HG03565 (cell line): ENCODE results near the gene INTS1.

Source experiments
- ATAC-seq: cut with Tn5 transposase; IDR thresholded peaks from one replicate; pipeline ENCODE4 v1.9.1; 2021; ENCODE audit warnings: mild to moderate bottlenecking, moderate library complexity; ENCODE audit not compliant: unreplicated experiment

INTS1 gene

DNA sequence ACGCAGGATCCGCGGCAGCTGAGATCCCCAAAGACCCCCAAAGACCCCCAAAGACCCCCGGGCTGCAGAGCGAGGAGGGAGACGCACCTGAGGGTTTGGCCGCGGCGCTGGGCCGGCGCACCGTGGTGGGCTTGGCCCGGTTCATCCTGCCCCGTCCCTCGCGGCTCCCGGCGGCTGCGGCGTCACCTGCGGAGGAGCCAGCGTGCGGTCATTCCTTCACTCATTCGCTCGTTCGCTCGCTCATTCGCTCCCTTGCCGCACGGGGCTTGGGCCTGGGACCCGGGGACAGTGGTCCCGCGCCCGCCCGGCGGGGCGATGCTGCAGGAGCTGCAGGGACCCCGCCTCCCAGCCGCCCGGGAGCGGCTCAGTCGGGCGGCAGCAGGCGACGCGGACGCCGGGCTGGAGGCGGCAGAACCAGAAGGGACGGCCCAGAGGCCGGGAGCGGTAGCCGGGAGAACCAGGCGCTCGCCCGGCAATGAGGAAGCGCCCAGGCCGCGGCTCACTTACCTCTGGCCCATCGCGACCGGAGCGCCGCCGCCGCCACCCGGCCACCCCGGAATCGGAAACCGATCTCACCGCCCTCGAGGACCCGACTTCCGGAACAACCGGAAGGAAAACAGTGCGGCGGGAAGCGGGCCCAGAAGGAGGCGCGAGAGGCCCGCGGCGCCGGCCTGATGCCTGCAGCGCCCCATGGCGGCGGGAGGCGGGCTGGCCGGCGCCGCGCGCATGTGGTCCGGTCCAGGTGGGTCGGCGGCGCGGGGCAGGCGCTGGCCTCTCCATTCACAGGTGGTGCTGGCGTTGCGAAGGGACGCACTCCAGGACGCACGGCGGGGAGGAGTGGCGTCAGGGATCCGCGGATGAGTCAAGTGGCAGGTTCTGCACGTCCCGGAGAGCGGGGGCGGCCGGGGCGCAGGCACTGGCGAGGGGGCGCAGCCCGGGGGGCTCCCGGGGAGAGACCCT lies at the start of gene INTS1:
Gene INTS1 (minus strand): TSS at position 574 of the 960 bp plus-strand sequence. CDS start 429 bp downstream, at position 145.
- peak; percentile 69 for ATAC-seq

GRCh38 chr7:1553512-1554210 lies 49.5 kb upstream of the INTS1 start:
- no peak for ATAC-seq

GRCh38 chr7:1552200-1552599 lies 48.0 kb upstream of the INTS1 start:
- ATAC-seq: no peak

DNA sequence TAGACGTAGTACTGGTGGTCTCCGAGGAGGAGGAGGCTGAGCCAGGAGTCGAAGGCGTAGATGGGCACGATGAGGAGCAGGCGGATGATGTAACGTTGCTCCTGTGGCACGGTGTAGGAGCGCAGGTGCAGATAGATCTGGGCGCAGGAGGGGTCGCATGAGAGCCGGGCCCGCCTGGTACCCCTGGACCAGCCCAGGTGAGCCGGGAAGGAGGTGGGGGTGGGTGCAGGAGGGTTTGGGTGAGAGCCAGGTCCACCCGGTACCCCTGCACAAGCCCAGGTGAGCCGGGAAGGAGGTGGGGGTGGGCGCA lies 46.6 kb upstream of the INTS1 start:
- ATAC-seq: no peak

DNA sequence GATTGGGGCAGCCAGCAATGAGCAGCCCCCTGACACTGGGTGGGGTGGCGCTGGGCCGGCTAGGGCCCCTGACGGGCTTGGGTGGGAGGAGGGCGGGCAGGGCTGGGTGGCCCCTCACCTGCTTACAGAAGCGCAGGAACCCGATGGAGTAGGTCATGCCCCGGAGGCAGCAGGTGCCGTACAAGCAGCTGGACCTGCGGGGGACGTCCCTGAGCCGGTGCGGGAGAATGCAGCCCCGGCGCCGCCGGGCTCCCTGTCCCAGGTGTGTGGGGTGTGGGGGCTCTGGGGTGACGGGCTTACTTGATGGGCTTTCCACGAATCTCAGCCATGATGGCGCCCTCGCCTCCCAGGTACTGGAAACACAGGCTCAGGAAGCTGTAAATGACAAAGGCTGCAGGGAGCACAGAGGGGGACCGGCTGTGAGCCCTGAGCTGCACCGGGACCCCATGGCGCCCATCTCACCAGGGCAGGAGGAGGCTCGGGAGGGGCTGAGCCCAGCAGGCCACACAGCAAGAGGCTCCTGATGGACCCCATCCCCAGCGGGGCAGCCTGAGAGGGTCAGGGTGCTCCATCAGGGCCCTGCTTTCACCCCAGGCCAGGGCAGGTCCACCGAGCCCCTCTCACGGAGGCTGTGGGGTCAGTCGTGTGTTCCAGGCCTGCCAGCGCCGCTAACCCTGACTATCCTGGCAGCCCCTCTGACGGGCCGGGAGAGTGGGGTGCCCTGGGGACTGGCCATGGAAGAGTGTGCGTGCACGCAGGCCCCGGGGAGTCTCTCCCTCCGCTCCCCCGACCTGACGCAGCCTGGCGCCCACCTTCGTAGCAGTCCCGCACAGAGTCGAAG lies 46.0 kb upstream of the INTS1 start:
- no peak for ATAC-seq

DNA sequence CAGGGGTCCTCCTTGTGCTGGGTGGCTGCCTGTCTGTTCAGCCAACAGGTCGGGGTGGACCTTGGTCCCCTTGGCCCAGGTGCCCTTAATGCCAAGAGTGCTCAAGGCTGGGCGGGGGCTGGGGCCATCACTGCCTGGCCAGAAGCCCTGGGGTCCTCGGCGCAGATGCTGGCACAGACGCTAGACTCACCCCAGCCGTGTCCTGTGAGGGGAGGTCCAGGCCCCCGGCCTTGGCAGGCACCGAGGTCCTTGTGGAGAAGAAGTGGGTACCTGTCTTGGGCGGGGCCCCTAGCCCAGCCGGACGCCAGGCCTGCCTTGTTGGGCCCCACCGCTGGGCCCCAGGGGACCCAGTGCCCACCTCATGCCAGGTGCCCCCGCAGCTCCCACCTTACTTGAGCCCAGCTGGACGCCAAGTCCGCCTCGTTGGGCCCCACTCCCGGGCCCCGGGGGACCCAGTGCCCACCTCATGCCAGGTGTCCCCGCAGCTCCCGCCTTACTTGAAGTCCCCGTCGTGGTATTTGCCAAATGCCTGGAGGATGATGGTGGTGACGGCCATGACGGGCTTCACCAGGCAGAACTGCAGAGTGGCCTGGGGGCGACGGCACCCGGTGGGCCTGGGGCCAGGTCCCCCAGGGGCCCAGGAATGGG lies 45.3 kb upstream of the INTS1 start:
- no peak for ATAC-seq

DNA sequence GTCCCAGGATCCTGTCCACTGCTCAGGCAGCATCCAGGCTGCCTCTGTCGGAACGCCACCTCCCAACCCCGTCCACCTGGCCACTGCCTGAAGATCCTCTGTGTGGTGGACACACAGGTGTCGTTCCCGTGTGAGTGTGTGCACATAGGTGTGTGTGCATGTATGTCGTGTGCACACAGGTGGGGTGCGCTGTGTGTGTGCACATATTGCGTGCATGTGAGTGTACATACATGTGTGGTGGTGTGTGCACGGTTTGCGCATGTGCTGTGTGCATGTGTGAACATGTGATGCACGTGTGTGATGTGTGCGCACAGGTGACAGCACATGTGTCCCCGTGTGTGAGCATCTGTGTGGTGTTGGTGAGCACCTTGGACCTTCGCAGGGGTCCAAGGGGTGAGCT lies 44.8 kb upstream of the INTS1 start:
- no peak for ATAC-seq

- ATAC-seq: no peak
Measured at GRCh38 chr7:1548438-1548831, 44.2 kb upstream of the INTS1 start.

DNA sequence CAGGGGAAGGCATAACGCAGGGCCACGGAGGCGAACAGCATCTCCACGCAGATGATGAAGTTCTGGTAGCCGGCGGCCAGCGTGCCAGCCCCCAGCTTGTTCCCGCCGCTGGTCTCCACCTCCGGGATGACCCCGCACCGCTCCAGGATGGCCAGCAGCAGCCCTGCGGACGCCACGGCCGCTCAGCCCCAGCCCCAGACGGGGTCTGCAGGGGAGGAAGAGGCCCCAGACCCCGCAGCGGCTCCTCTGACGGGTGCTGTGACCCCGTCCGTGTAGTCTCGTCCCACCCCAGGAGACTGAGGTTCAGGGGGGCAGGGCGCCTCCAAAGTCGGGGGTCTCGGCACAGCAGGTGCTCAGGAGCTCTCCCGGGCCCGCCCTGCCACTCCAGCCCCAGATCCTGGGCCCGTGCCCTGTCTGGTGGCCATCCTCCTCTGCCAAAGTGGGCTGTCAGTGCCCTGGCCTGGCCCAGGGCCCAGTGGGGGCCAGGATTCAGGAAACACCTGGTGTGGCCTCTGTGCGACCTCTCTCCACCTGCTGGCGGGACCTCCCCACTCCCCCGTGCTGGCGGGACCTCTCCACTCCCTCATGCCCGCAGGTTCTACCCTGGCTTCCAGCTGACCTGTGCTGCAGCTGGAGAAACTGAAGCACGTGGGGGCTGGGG lies 43.7 kb upstream of the INTS1 start:
- no peak for ATAC-seq

GRCh38 chr7:1546909-1547776 lies 43.0 kb upstream of the INTS1 start:
- ATAC-seq: no peak

DNA sequence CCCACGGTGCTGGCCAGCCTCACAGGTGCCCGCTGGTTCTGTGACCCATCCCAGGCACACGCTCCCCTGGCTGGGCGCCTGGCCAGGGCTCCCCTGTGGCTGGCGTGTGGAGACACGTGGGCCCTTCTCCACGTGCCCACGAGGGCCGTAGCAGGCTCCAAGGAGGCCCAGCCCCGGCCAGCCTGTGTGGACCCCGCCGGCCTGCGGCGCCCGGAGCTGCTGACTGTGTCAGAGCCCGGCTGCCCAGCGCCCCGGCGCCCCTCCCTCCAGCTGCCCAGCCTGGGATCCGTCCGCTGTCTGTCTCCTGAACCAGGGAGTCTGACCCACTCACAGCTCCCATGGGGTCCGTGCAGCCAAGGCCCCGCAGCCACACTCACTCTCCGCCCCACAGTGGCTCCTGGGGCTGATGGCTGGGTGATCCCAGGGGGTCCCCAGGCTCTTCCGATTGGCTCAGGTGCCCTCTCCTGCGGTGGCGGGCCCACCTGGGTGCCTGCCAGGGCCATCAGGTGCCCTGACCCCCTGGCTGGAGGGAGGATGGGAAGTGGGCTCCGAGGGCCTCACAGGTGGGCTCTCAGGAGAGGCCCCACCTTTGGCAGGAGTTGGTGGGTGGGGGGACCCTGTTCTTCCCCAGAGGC lies 42.2 kb upstream of the INTS1 start:
- no peak for ATAC-seq

- ATAC-seq: no peak
Measured at GRCh38 chr7:1545417-1546246, 41.4 kb upstream of the INTS1 start.

DNA sequence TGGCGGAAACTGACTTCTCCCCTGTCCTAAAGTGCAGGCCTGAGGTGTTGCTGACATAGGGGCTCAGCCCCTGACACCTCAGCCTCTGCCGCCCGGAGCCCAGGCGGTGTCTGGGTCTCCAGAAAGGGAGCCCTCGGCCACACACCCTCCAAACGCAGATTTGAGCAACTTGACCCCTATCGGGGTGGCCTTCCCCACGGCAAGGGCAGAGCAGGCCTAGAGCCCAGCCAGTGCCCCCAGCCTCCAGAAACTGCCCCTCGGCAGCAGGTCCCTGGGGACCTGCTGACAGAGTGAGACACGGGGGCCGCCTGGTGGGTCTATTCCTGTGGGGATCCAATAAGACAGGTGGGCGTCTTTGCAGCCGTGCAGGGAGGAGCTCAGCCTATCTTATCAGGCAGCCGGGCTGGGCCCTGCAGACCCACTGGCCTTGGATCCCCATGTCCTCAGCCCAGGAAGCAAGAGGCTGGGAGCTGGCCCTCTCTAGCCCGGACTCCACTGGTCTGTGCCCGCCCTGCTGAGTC lies 40.8 kb upstream of the INTS1 start:
- no peak for ATAC-seq

DNA sequence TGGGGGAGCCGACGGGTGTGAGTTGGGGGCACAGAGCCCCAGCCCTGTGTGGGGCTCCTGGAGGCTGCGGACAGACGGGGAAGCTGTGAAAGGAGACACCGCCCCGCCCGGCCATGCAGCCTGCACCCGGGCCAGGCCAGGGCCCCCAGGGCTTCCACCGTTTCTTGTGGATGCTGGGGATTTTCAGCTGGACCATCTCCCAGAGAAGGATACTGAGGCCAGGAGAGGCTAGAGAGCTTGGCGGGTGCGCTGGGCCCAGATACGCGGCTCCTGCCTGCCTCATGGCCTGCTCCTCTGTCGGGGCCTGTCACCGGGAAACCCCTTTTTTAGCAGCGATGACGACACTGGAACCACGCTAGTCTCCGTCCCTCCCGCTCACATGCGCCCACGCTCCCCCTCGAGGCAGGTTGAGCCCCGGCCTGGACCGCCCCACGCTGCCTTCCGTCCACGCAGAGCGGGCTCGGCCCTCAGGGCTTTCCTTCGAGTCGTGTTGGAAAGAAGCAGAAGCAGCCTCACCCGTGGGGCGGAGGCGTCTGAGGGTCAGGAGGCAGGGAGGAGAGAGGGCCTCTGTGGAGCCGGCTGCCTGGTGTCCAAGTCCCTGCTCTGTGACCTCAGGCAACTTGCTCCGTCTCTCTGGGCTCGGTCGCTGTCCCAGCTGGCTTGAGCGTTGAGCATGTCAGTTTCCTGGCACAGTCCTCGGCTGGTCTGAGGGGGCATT lies 40.1 kb upstream of the INTS1 start:
- no peak for ATAC-seq

DNA sequence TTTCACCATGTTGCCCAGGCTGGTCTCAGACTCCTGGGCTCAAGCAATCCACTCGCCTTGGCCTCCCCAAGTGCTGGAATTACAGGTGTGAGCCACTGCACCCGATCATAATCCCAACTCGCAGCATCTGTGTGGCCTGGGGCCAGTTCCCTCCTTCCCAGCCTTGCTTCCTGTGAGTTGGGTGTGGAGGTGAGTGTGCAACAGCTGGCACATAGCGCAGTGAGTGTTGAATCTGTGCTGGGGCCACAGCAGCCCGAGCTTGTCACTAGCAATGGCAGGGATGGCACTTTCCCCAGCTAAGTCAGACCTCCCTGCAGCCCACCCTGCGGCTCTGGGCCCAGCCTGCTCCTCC lies 39.6 kb upstream of the INTS1 start:
- ATAC-seq: no peak

DNA sequence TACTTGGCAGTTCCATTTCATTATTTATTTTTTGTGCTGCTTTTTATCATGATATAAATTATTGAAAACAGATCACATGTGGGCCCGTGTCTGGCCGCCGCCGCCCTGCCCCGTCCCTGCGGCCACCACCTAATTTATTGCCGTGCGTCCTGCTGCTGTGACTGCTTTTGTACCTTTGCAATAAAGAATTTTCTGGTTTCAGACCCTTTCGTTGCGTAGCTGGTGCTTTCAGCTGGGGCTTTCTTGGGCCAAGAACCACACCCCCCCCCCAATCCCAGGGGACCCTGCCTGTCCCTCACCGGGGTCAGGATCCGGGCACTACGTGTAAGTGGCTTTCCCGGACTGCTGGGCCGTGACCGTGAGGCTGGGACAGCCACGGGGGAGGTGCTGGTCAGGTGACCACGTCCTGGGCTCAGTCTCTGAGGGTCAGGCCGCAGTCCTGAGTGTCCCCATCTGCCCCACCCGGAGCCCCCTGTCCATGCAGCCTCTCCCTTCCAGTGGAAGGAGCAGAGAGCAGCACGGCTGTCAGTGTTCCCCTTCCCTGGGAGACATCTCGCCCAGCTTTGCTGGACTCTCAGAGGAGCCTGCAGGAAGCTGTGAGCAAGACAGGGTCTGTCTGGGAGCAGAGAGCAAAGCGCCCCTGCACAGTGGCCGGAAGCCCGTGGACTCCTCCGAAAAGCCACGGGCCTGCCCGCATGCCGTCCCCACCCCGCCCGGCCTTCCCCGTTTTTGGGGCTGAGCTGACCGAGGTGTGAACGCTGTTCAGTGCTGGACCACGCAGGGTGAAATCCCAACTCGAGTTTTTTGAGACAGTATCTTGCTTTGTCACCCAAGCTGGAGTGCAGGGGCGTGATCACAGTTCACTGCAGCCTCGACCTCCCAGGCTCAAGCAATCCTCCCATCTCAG lies 38.9 kb upstream of the INTS1 start:
- no peak for ATAC-seq
